Esophagus squamous epithelium (tissue), 5 donors: Measurements from ENCODE around the gene MGST3. TPM values are rescaled to one million over a fixed set of nuclear protein-coding genes. Genes with fewer than 3 reads are reported as not detected.

Experiments used
- DNase-seq: peaks from one replicate; lab custom pipeline; 2025; lab: John Stamatoyannopoulos, UW
- H3K27ac ChIP-seq, 4 donors: fragments of 200-600 bp; sonication (generic); one replicate each; pipeline ENCODE4 v1.5.1; 2016 to 2019; ENCODE audit warnings: mild to moderate bottlenecking in 1 of 4
- H3K27me3 ChIP-seq, 4 donors: fragments of 200-600 bp; sonication (generic); 1 replicate in 3 of 4; 2 replicates in 1 of 4; pipeline versions ENCODE4 v1.5.1 to v1.6.0; 2017 to 2021; ENCODE audit warnings: antibody characterized with exemption in 1 of 4
- H3K36me3 ChIP-seq, 3 donors: fragments of 200-600 bp; sonication (generic); one replicate each; pipeline ENCODE4 v1.5.1; 2016 to 2019
- H3K4me1 ChIP-seq, 3 donors: fragments of 200-600 bp; sonication (generic); one replicate each; pipeline ENCODE4 v1.5.1; 2017 to 2019
- H3K4me3 ChIP-seq, 4 donors: fragments of 200-600 bp; sonication (generic); 1 replicate in 3 of 4; 2 replicates in 1 of 4; pipeline ENCODE4 v1.5.1; 2016 to 2019; ENCODE audit warnings: mild to moderate bottlenecking in 2 of 4, moderate library complexity in 1 of 4
- H3K9me3 ChIP-seq, 3 donors: fragments of 200-600 bp; sonication (generic); one replicate each; pipeline ENCODE4 v1.5.1; 2016 to 2019
- CTCF ChIP-seq, 6 experiments: fragments of 450-650 bp in 4 of 6; fragments of 200-600 bp in 2 of 6; sonication (generic) in 2 of 6; IDR thresholded peaks; one replicate each; pipeline ENCODE4 v1.5.1; 2016 to 2019; ENCODE audit warnings: antibody characterized with exemption in 6 of 6, mild to moderate bottlenecking in 4 of 6, moderate library complexity in 4 of 6
- POLR2A ChIP-seq, 4 donors: fragments of 450-650 bp; IDR thresholded peaks; one replicate each; pipeline ENCODE4 v1.6.1; 2017; ENCODE audit warnings: antibody characterized with exemption in 4 of 4, mild to moderate bottlenecking in 4 of 4, moderate library complexity in 3 of 4
- WGBS, 2 donors: methylation state at CpG; one replicate each; pipeline ENCODE4 v1.1.5; 2018; 5-methylcytosine and 5-hydroxymethylcytosine counted together
- intact Hi-C: fragments of 100-400 bp; cut with DNase I; formaldehyde crosslinking; loops from one replicate; pipeline ENCODE4 v1.15.0; 2022
- total RNA-seq, 4 donors: library from RNA; depleted of rRNA; stranded (reverse); fragments of >200 nt; gene quantifications; one replicate each; pipeline ENCODE4 v1.1.0, GENCODE V29; 2016
- donor health status: DM: yes; HTN: yes; CAD: no.

MGST3 gene
- total RNA-seq, 4 donors from 2014 or later = 64.7 to 103 (median 82.9) TPM

GRCh38 chr1:165619647-165620151, 11.3 kb upstream of the MGST3 start:
- Histone ChIP-seq H3K36me3 (no peaks in the 10 kb centered on the region), H3K27me3 (peaks cover 0 to 8% (median 0%) of the 10 kb centered on the region in 4 donors), H3K4me3 (no peak overlapping the region), H3K27ac (no peak overlapping the region), H3K9me3 (no peaks in the 10 kb centered on the region), H3K4me1 (no peaks in the 10 kb centered on the region)
- WGBS, 2 donors = 64 to 72% methylated on average over 1 of the region's 1 CpG
- DNase-seq = no peak
- TF ChIP-seq POLR2A (IDR thresholded peaks at IDR 0.05) = no peak
- intact Hi-C loops = no loop called here

- no peaks in the 10 kb centered on the region for H3K36me3 ChIP-seq
- no peak overlapping the region for H3K27ac ChIP-seq
- H3K4me3 ChIP-seq = no peak overlapping the region
- no peaks in the 10 kb centered on the region for H3K27me3 ChIP-seq
- TF ChIP-seq POLR2A (IDR thresholded peaks at IDR 0.05) (no peak), CTCF (IDR thresholded peaks at IDR 0.05) (no peak)
- no peak for DNase-seq
- intact Hi-C loops = no loop called here
- H3K4me1 ChIP-seq = no peaks in the 10 kb centered on the region
- H3K9me3 ChIP-seq = no peaks in the 10 kb centered on the region
These were observed 7.4 kb upstream of the MGST3 start for GRCh38 chr1:165623624-165624023.

- no peak for DNase-seq
- Histone ChIP-seq H3K9me3 (no peaks in the 10 kb centered on the region), H3K4me1 (no peaks in the 10 kb centered on the region), H3K4me3 (no peak overlapping the region), H3K27ac (no peak overlapping the region), H3K27me3 (no peaks in the 10 kb centered on the region), H3K36me3 (no peaks in the 10 kb centered on the region)
- WGBS, 2 donors = 81 to 86% methylated on average over 4 of the region's 4 CpGs
- intact Hi-C loops = no loop called here
- TF ChIP-seq POLR2A (IDR thresholded peaks at IDR 0.05) (no peak), CTCF (IDR thresholded peaks at IDR 0.05) (no peak)
These were observed 6.6 kb upstream of the MGST3 start for GRCh38 chr1:165624441-165624840.

GRCh38 chr1:165628147-165628822, 2.7 kb upstream of the MGST3 start:
- no peaks in the 10 kb centered on the region for H3K9me3 ChIP-seq
- no peak overlapping the region for H3K4me3 ChIP-seq
- TF ChIP-seq CTCF (IDR thresholded peaks at IDR 0.05) (no peak), POLR2A (IDR thresholded peaks at IDR 0.05) (no peak)
- peaks cover 12 to 24% (median 16%) of the 10 kb centered on the region in 3 donors for H3K4me1 ChIP-seq
- WGBS, 2 donors = 83 to 84% methylated on average over 6 of the region's 6 CpGs
- H3K27ac ChIP-seq = no peak overlapping the region
- no peaks in the 10 kb centered on the region for H3K36me3 ChIP-seq
- DNase-seq = no peak
- intact Hi-C loops = no loop called here
- H3K27me3 ChIP-seq = no peaks in the 10 kb centered on the region

GRCh38 chr1:165629151-165629550, 1.9 kb upstream of the MGST3 start:
- H3K36me3 ChIP-seq = no peaks in the 10 kb centered on the region
- peaks cover 19 to 33% (median 20%) of the 10 kb centered on the region in 3 donors for H3K4me1 ChIP-seq
- H3K27me3 ChIP-seq = no peaks in the 10 kb centered on the region
- H3K9me3 ChIP-seq = no peaks in the 10 kb centered on the region
- intact Hi-C loops = no loop called here
- no peak overlapping the region for H3K27ac ChIP-seq
- no peak for DNase-seq
- TF ChIP-seq CTCF (IDR thresholded peaks at IDR 0.05) = no peak
- TF ChIP-seq POLR2A (IDR thresholded peaks at IDR 0.05) = no peak
- 71 to 78% methylated on average over 3 of the region's 3 CpGs for WGBS, 2 donors
- no peak overlapping the region for H3K4me3 ChIP-seq
